Inferior parietal cortex (tissue), 1 donor: ENCODE measurements around the gene IP6K1.
"Not testable (repeated sequence)": the region's sequence is repeated elsewhere in the genome, so short reads cannot be mapped to it uniquely, and the experiment has no call there.

Source experiments
- DNase-seq: peaks from one replicate; pipeline ENCODE4 v3.0.0-alpha.2; 2016; ENCODE audit errors: extremely low spot score

IP6K1 gene

DNA sequence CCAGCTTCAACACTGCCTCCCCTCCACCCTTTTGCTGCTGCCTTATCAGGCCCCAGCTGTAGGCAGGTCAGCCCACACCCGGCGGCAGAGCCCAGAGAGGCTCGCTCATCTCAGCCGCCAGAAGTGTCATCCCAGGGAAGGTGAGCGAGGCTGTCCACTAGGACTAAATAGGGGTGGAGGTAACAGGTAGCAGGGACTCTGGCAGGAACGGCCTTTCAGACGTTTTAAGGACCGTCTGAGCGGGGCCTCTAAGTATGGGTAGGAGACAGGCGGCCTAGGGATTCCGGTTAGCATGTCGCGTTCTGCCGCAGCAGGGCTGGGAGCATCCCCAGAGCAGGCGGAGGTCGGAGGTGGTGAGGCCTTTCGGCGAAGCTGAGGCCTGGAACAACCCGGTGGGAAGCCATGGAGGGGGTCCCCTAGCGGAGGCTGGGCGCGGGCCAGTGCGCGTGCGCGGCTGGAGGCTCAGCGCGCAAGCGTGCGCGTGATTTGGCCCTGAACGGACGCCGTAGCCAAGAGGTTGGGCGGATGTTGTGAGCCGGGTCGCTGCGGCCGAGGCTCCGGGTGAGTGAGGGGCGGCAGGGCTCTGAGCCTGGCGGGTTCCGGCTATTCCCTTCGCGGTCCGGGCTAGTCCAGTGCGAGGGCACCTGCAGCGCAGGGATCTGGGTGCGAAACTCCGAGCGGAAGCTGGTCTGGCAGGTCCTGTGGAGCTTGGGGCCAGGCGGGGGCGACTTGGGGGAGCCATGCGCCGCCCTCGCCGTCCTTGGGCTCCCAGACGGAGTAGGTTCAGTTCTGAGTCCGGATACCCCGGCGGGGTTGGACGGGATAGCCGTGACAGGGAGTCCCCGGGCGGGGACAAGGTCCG, 97.1 kb downstream of the IP6K1 start, which contains the start of the genes MST1 and RNF123:
TSS of gene MST1 (minus strand) at position 429 of the 862 bp plus-strand sequence. CDS start 783 bp downstream, outside the sequence.
TSS of gene RNF123 (plus strand) at position 512 of the 862 bp plus-strand sequence. CDS start 1,609 bp downstream, outside the sequence.
- peak; percentile 90 for DNase-seq

DNA sequence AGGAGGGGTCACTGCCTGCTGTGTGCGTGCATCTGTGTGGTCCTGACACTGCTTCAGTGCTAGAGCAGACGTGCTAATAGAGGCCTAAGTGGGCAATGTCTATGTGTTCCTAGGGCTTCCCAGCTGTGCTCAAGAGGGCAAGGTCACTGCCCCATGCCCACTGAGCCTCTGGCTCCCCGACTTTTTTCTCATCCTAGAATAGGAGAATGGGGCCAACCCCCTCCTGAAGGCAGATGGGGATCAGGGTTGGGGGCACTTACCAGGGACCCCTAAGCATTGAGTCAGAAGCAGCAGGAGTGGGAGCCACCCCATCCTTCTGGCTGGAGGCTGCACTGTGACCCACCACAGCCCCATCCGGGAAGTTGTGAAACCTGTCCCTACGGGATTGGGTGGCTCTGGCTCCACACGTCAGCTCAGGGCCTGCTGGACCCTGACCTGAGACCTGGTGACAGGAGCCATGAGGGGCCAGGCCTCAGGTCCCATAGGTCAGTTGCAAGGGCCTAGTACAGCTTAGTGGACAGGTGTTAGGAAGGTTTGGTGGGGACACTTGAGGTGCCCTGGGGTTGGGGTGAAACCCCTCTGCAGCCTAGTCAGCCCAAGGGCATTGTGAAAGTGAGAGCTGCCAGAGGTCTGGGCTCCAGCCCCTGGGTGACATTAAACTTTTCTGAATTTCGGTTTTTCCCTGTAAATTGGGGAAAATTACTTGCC, 97.8 kb downstream of the IP6K1 start:
- not testable (repeated sequence) for DNase-seq

DNA sequence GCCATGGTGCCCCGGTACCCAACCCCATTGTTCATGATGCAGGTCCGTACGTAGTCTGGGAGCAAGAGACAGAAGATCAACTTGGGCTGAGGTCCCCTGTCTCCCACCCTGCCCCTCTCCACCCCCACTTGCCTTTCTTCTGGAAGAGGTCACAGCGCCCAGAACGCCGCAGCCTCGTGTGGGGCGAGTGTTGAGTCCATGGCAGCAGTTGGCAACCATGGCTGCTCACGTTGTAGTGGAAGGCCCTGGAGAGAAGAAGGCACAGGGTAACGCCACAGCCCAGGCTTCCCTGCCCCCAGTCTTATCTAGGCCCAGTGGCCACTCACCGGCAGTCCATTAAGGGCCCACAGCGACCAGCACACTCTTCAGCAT, 98.9 kb downstream of the IP6K1 start:
- not testable (repeated sequence) for DNase-seq

DNA sequence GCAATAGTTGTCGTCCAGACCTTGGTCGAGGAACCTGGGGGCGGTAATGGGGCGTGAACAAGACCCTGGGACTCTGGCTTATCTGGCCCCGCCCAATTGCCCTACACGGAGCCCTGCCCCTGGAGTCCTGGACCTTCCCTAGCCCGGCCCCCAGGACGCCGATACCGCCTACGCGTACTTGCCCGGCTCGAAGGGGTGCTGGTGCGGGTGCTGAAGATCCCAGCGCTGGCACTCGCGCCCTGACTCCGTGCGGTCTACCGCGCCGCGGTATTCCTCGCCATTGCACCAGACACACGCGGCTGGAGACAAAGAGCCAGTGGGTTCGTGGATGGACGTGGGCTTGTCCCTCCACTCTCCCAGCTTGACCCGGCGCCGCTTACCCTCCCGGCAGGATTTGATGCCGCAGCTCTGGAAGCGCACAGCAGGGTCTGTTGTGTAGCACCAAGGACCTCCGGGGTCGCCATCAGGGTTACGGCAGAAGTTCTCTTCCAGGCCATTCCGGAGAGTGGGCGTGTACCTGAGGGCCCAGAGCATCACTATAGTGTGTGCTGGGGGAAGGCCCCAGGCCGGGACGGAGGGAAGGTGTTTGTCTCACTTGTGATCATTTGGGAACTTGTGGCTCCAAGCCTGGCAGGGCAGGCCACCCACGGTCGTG, 99.4 kb downstream of the IP6K1 start:
- not testable (repeated sequence) for DNase-seq

DNA sequence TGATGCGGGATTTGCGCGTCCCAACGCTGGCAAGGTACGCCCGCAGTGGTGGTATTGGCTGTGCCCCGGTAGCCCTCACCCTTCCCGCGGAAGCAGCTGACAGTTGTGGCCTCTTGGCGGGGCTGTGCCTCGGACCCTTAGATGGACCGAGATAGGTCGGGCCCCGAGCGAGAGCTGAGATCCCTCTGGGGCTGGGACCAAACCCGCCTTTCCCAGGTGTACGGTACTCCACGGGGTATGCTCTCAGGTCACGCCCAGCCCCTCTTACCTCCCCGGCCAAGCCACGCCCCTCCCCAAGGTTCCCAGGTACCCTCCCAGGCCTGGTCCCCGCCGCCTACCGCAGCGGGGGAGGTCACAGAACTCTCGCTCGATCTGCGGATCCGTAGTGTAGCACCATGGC, 100.0 kb downstream of the IP6K1 start:
- DNase-seq, result not testable (repeated sequence)

DNA sequence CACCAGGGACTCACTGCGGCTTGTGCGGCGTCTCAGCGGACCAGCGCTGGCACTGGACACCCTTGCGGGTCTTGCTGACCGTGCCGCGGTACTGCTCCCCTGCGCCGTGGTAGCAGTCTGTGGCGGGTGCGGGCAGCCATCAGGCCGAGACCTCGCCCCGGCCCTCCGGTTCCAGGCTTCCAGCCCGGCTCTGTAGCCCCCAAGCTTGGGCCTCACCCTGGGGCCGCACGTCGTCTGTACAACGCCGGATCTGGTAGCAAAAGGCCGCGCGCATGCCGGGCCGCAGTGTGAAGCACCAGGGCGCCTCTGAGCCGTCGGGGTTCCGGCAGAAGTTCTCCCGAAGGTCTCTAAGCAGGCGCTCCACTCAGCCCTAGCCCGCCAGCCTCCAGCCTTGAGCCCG, 100.5 kb downstream of the IP6K1 start:
- not testable (repeated sequence) for DNase-seq

DNA sequence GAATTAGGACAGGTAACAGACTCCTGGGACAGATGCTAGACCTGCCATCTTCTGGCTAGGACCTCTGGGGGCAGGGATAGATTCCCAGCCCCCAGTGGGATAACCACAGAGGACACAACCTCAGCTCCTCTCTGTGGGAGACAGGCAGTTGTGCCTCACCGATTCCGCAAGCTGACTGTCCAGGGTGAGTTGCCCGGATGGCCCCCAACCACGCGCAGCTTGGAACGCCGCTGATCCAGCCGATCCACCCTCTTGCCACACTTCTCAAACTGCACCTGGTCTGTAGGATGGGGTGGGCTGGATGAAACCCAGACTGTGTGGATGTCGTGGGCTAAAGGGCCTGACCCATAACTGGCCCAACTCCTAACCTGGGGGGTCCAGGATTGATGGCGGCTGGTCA, 101.2 kb downstream of the IP6K1 start:
- not testable (repeated sequence) for DNase-seq

DNA sequence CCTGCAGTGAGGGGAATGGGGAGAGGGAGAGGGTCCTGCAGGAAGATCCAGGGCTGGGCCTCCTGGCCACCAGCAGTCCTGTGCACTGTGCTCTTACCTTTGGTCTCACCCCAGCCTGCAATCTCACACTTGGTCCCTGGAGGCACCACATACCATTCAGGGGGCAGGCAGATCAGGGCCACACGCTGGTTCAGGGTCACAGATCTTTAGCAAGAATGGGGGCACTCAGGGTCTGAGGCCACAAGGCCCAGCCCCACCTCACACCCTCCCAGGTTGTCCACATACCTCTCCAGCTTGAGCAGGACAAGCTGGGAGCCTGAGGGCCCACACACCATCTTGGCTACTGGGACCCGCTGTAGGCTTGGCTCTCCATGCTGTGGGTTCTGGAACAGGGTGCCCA, 101.9 kb downstream of the IP6K1 start:
- DNase-seq, result not testable (repeated sequence)

DNA sequence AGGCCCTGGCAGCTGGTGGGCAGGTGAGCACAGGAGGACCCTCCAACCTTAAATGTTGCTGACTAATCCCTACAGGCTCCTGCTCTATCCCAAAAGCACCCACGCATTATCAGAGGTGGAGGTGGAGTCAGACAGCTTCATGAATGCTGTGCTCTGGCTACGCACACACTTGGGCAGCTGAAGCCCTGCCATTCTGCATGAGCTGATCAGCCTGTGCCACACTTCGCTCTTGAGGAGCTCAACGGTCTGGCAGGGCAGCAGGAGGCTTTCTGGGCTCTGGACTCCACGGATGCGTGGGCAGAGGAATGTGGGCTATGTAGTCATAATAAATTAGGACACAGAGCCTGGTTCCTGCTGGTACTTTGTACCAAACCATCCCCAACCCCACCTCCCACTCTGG, 103.2 kb downstream of the IP6K1 start:
- no peak for DNase-seq

DNA sequence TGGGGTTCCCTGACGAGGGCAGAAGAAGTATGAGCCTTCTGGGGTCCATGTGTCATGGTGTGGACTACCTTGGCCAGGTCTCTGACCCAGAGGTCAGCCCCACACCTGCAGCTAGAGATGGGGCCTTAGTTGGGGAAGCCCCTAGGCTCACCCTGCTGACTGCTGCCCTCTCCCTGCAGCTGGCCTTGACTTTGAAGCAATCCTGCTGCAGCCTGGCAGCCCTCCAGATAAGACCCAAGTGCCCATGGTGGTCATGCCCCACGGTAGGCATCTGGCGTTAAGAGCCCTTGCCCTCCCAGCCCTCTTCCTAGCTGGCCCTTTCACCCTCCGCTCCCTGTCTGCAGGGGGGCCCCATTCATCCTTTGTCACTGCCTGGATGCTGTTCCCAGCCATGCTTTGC, 104.8 kb downstream of the IP6K1 start:
- DNase-seq, result no peak

DNA sequence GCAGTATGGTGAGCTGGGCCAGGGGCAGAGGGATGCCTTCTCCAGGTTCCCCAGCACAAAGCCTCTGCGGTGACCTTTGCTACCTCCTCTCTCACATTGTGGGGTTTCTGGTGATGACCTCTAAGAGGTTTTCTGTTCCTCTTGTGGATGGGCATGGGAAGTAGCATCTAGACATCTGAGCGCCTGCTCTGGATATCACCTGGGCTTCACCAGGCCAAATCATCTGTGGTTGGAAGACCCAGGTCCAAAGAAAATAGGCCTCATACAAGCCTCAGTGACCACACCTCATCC, 105.2 kb downstream of the IP6K1 start:
- DNase-seq, result no peak

DNA sequence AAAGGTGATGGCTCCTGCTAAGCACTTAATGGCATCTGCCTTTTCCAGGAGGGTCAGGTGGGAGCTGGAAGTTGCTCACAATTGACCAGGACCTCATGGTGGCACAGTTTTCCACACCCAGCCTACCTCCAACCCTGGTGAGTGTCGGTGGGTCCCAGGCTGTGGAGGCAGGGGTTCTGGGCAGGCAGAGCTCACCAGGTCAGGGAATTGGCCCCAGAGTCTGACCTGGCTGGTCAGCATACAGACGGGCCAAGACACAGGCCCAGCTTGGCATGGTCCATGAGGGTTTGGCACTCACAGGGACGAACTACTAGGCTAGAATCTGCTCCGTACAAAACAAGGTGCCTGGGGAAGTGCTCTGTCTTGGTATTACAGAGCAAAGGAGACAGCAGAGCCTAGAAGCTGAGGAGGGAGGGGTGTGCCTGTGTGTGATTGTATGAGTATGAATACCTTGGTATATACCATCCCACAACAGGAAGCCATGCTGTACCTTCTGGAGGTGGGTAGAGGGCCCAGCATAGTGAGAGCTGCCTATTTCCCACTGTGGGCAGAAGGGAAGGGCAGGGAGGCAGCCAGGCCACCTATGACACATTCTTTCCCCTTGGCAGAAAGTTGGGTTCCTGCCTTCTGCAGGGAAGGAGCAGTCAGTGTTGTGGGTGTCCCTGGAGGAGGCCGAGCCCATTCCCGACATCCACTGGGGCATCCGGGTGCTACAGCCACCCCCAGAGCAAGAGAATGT, 105.7 kb downstream of the IP6K1 start:
- no peak for DNase-seq

DNA sequence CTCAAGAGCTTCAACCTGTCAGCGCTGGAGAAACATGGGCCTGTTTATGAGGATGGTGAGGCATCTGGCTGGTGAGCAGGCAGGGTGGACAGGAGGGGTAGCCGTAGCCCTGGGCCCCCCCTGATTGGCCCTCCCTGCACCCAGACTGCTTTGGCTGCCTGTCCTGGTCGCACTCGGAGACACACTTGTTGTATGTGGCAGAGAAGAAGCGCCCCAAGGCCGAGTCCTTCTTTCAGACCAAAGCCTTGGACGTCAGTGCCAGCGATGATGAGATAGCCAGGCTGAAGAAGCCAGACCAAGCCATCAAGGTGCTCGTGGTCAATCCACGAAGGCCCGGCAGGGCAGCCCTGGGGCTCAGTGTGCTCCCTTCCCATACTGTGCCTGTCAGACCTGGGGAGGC, 110.4 kb downstream of the IP6K1 start:
- no peak for DNase-seq

DNA sequence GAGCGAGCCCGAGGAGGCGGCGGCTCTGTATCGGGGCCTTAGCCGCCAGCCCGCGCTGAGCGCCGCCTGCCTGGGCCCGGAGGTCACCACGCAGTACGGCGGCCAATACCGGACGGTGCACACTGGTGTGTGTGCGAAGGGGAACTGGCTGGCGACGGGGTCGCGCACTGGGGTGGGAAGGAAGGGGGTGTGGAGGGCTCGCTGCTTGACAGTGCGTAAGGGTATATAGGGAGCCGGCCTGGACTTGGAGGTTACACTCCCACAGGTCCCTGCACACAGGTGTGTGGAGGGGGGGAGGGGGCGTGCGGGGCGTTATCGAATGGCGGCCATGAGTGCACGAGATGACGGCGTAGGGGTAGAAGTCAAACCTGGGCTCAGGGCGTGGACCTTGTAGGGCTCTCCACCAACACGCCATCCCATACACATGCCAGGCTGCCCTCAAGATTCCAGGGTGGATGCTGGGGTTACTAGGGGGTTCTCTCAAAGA, 111.8 kb downstream of the IP6K1 start:
- DNase-seq, result no peak
